GM19238 (cell line): Measurements from ENCODE around the gene NMT1.
"Not testable (repeated sequence)": the region's sequence is repeated elsewhere in the genome, so short reads cannot be mapped to it uniquely, and the experiment has no call there.

ENCODE experiments used
- DNase-seq: peaks from one replicate; pipeline ENCODE4 v3.0.0; 2011; ENCODE audit warnings: low spot score; ENCODE audit not compliant: insufficient read length

Gene NMT1

GRCh38 chr17:45117848-45118646 is 56.9 kb downstream of the NMT1 start:
- DNase-seq: no peak

GRCh38 chr17:45118691-45119090 is 57.6 kb downstream of the NMT1 start:
- no peak for DNase-seq

GRCh38 chr17:45119964-45120363 is 58.8 kb downstream of the NMT1 start:
- no peak for DNase-seq

GRCh38 chr17:45120558-45120957 is 59.4 kb downstream of the NMT1 start:
- no peak for DNase-seq

GRCh38 chr17:45121055-45121454 is 59.9 kb downstream of the NMT1 start:
- no peak for DNase-seq

GRCh38 chr17:45123076-45123770 is 62.1 kb downstream of the NMT1 start:
- no peak for DNase-seq

GRCh38 chr17:45123930-45124796 is 63.0 kb downstream of the NMT1 start:
- DNase-seq: no peak

GRCh38 chr17:45124797-45125122 is 63.6 kb downstream of the NMT1 start:
- not testable (repeated sequence) for DNase-seq

- no peak for DNase-seq
Observed at GRCh38 chr17:45125509-45125908, 64.4 kb downstream of the NMT1 start.

GRCh38 chr17:45127207-45127547 is 66.1 kb downstream of the NMT1 start:
- no peak for DNase-seq

- no peak for DNase-seq
Observed at GRCh38 chr17:45127548-45128300, 66.6 kb downstream of the NMT1 start.

GRCh38 chr17:45128331-45128730 is 67.2 kb downstream of the NMT1 start:
- no peak for DNase-seq

- DNase-seq: no peak
Observed at GRCh38 chr17:45128989-45129388, 67.9 kb downstream of the NMT1 start.

GRCh38 chr17:45129426-45129939 is 68.4 kb downstream of the NMT1 start:
- no peak for DNase-seq

- DNase-seq: no peak
Observed at GRCh38 chr17:45129940-45130680, 69.0 kb downstream of the NMT1 start.

GRCh38 chr17:45130681-45131615 is 69.8 kb downstream of the NMT1 start:
- DNase-seq: no peak

GRCh38 chr17:45131616-45132319 is 70.7 kb downstream of the NMT1 start:
- DNase-seq: peak; percentile 56

- DNase-seq: no peak
Observed at GRCh38 chr17:45132320-45132571, 71.1 kb downstream of the NMT1 start, which contains the start of gene PLCD3. TSS of gene PLCD3 (minus strand) at chr17:45132515. CDS start at chr17:45132410, 105 bp downstream.
